PC-3 (cell line): ENCODE measurements around the gene GAB2.

Experiments used
- EZH2phosphoT487 ChIP-seq: fragments of 300-600 bp; sonication (generic); IDR thresholded peaks from 2 replicates; pipeline ENCODE4 v1.6.1; 2018; ENCODE audit warnings: mild to moderate bottlenecking, antibody characterized with exemption, low read length, borderline replicate concordance
- TF ChIP-seq, protein P1 (sequence below): fragments of 300-600 bp; sonication (generic); conservative IDR thresholded peaks from 2 replicates; pipeline ENCODE4 v1.5.1; 2017; ENCODE audit warnings: antibody characterized with exemption, low read depth, mild to moderate bottlenecking, low read length

DNA sequence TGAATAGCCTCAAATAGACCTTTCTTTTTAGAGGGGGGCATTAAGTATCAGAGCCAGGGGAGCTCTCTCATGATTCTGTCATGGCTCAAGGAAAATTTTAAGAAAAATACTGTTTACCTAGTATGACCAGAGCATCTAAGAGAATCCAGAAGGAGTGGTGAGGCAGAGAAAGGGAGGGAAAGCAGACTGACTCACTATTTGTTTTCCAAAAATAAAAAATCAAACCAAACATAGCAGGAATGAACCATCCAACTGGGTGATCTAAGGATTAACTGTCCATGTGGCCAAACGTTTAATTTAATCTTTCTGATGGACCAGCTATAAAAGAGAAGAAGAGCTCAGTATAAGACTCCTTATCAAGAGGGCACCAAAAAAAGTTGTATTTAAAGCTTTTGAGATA lies 70.8 kb downstream of the GAB2 start:
- TF ChIP-seq, protein P1, sequence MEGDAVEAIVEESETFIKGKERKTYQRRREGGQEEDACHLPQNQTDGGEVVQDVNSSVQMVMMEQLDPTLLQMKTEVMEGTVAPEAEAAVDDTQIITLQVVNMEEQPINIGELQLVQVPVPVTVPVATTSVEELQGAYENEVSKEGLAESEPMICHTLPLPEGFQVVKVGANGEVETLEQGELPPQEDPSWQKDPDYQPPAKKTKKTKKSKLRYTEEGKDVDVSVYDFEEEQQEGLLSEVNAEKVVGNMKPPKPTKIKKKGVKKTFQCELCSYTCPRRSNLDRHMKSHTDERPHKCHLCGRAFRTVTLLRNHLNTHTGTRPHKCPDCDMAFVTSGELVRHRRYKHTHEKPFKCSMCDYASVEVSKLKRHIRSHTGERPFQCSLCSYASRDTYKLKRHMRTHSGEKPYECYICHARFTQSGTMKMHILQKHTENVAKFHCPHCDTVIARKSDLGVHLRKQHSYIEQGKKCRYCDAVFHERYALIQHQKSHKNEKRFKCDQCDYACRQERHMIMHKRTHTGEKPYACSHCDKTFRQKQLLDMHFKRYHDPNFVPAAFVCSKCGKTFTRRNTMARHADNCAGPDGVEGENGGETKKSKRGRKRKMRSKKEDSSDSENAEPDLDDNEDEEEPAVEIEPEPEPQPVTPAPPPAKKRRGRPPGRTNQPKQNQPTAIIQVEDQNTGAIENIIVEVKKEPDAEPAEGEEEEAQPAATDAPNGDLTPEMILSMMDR = no peak
- no peak for TF ChIP-seq EZH2phosphoT487
